Endodermal cell (in vitro differentiated cells): ENCODE data around the gene DAGLA. TPM values are rescaled to one million over a fixed set of nuclear protein-coding genes. Genes with fewer than 3 reads are reported as not detected.

Experiments
- DNase-seq: peaks from one replicate; pipeline ENCODE4 v3.0.0-alpha.2; 2017
- H3K27ac ChIP-seq: 2 replicates; pipeline ENCODE4 v1.5.1; 2013; ENCODE audit warnings: mild to moderate bottlenecking, low read depth, low read length, moderate library complexity
- H3K27me3 ChIP-seq: 2 replicates; pipeline ENCODE4 v1.6.1; 2013; ENCODE audit warnings: mild to moderate bottlenecking, low read length, moderate library complexity; ENCODE audit not compliant: insufficient read depth, control insufficient read depth, poor library complexity, severe bottlenecking
- H3K36me3 ChIP-seq: 2 replicates; pipeline ENCODE4 v1.7.0; 2013; ENCODE audit warnings: mild to moderate bottlenecking, low read length, moderate library complexity; ENCODE audit not compliant: control insufficient read depth, insufficient read depth
- H3K4me1 ChIP-seq: one replicate; pipeline ENCODE4 v1.7.0; 2013; ENCODE audit warnings: low read length; ENCODE audit not compliant: control insufficient read depth, insufficient read depth
- H3K4me3 ChIP-seq: 2 replicates; pipeline ENCODE4 v1.5.1; 2013; ENCODE audit warnings: mild to moderate bottlenecking, low read length, moderate library complexity
- H3K9ac ChIP-seq: 2 replicates; pipeline ENCODE4 v1.6.1; 2013; ENCODE audit warnings: mild to moderate bottlenecking, low read length, moderate library complexity; ENCODE audit not compliant: poor library complexity, severe bottlenecking; ENCODE audit errors: extremely low read depth
- H3K9me3 ChIP-seq: 2 replicates; pipeline ENCODE4 v1.6.1; 2013; ENCODE audit warnings: mild to moderate bottlenecking, low read length, moderate library complexity; ENCODE audit not compliant: control insufficient read depth
- H3K27ac Mint-ChIP-seq: 2 replicates; pipeline ENCODE4 v1.8.0; 2020; ENCODE audit warnings: mixed read lengths
- H3K27me3 Mint-ChIP-seq: 2 replicates; pipeline ENCODE4 v1.8.0; 2021; ENCODE audit warnings: mild to moderate bottlenecking, mixed read lengths; ENCODE audit not compliant: insufficient read depth
- H3K36me3 Mint-ChIP-seq: 2 replicates; pipeline ENCODE4 v1.8.0; 2020; ENCODE audit warnings: low read depth, mixed read lengths
- H3K4me1 Mint-ChIP-seq: 2 replicates; pipeline ENCODE4 v1.8.0; 2020; ENCODE audit warnings: mixed read lengths
- H3K4me3 Mint-ChIP-seq: 2 replicates; pipeline ENCODE4 v1.8.0; 2020; ENCODE audit warnings: mild to moderate bottlenecking, moderate library complexity, mixed read lengths
- H3K9me3 Mint-ChIP-seq: 2 replicates; pipeline ENCODE4 v1.8.0; 2020; ENCODE audit warnings: mild to moderate bottlenecking, mixed read lengths
- CTCF ChIP-seq: fragments of 200-600 bp; sonication (generic); conservative IDR thresholded peaks from 2 replicates; pipeline ENCODE4 v1.5.0; 2021; ENCODE audit warnings: antibody characterized with exemption, mild to moderate bottlenecking
- WGBS, 2 experiments: methylation state at CpG; one replicate each; pipeline versions ENCODE4 v1.1.5 to v1.1.7; 2013; ENCODE audit warnings: missing lambda C conversion rate in 2 of 2, mixed read lengths in 1 of 2; ENCODE audit not compliant: insufficient coverage in 1 of 2, insufficient read length in 1 of 2; 5-methylcytosine and 5-hydroxymethylcytosine counted together
- total RNA-seq, 2 donors: library from RNA; stranded (reverse); fragmentation: NEBNext Ultra II Directional in 1 of 2; extraction: Animal tissue kit (Norgen Biotek cat#: 25700) in 1 of 2; gene quantifications; 2 replicates in 1 of 2; 3 replicates in 1 of 2; pipeline ENCODE4 v1.2.1, GENCODE V29; 2021

DAGLA gene
- total RNA-seq, 2 donors from 2014 or later: 5.6 to 8.7 TPM

- no peaks in the 10 kb centered on the region for H3K27me3 Mint-ChIP-seq
- no peak overlapping the region for H3K27ac Mint-ChIP-seq
These were observed 30.8 kb downstream of the DAGLA start for GRCh38 chr11:61711037-61711436.

GRCh38 chr11:61711498-61711897 is 31.3 kb downstream of the DAGLA start:
- Histone ChIP-seq H3K36me3 (no peaks in the 10 kb centered on the region), H3K27ac (peak overlapping the region; percentile 59), H3K9ac (no peak overlapping the region), H3K9me3 (no peaks in the 10 kb centered on the region), H3K4me3 (no peak overlapping the region), H3K4me1 (peaks cover 9% of the 10 kb centered on the region), H3K27me3 (no peaks in the 10 kb centered on the region)
- Mint-ChIP-seq H3K4me3 (no peak overlapping the region), H3K36me3 (no peaks in the 10 kb centered on the region), H3K9me3 (no peaks in the 10 kb centered on the region), H3K27me3 (no peaks in the 10 kb centered on the region), H3K27ac (no peak overlapping the region), H3K4me1 (peaks cover 13% of the 10 kb centered on the region)
- DNase-seq: no peak
- WGBS, 2 experiments: 86 to 94% methylated on average over 3 to 6 of the region's 6 CpGs
- no peak for TF ChIP-seq CTCF

More at GRCh38 chr11:61711037-61711436, 30.8 kb downstream of the DAGLA start:
- H3K9me3 ChIP-seq: no peaks in the 10 kb centered on the region
- no peak overlapping the region for H3K4me3 Mint-ChIP-seq
- WGBS, 2 experiments: 87 to 92% methylated on average over 2 to 14 of the region's 14 CpGs
- H3K4me1 Mint-ChIP-seq: peaks cover 8% of the 10 kb centered on the region
- DNase-seq: no peak
- H3K4me1 ChIP-seq: peaks cover 9% of the 10 kb centered on the region
- no peaks in the 10 kb centered on the region for H3K9me3 Mint-ChIP-seq
- no peaks in the 10 kb centered on the region for H3K27me3 ChIP-seq
- no peak for TF ChIP-seq CTCF
- no peak overlapping the region for H3K4me3 ChIP-seq
- H3K36me3 Mint-ChIP-seq: no peaks in the 10 kb centered on the region
- no peaks in the 10 kb centered on the region for H3K36me3 ChIP-seq
- H3K9ac ChIP-seq: no peak overlapping the region
- peak overlapping the region; percentile 59 for H3K27ac ChIP-seq

- Mint-ChIP-seq H3K36me3 (no peaks in the 10 kb centered on the region), H3K27me3 (no peaks in the 10 kb centered on the region), H3K4me1 (peaks cover 15% of the 10 kb centered on the region), H3K9me3 (no peaks in the 10 kb centered on the region), H3K4me3 (no peak overlapping the region), H3K27ac (no peak overlapping the region)
- Histone ChIP-seq H3K36me3 (no peaks in the 10 kb centered on the region), H3K4me3 (no peak overlapping the region), H3K4me1 (peaks cover 9% of the 10 kb centered on the region), H3K27ac (no peak overlapping the region), H3K9me3 (no peaks in the 10 kb centered on the region), H3K9ac (no peak overlapping the region), H3K27me3 (no peaks in the 10 kb centered on the region)
- 88 to 91% methylated on average over 6 to 12 of the region's 12 CpGs for WGBS, 2 experiments
- DNase-seq: no peak
- no peak for TF ChIP-seq CTCF
These were observed 32.1 kb downstream of the DAGLA start for GRCh38 chr11:61712314-61712713.
